ENCODE data around the gene GNG7. TPM values are rescaled to one million over a fixed set of nuclear protein-coding genes. Genes with fewer than 3 reads are reported as not detected.

Gene GNG7
- total RNA-seq, 2 donors from 2014 or later = 5.7 to 12.9 TPM

DNA sequence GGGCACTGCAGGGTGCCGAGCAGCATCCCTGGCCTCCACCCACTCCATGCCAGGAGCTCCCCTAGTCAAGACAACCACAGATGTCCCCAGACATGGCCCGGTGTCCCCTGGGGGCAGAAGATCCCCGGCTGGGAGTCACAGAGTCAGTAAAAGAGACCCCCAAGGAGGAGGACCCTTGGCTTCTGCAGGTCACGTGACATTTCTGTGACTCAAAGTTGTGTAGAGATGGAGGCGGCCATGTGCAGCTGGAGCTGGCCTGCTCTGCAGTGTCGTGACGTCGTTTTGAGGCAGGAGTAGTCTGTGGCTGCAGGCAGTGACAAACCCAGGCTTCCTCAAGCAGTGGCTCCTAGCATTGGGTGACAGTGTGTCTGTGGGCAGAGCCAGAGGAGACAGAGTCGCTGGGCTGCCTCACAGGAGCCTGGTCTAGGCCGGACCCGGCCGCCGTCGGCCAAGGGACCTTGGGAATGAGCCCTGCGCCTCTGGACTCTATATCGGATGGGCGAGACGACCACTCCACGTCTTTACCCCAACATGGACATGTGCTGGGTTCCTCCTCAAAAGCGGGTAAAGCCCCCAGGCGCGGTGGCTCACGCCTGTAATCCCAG lies 26.4 kb upstream of the GNG7 start:
- intact Hi-C loops (cut with DNase I) = no loop called here
- H3K27me3 ChIP-seq = no peaks in the 10 kb centered on the region
- no peak overlapping the region for H3K4me3 ChIP-seq
- no peak for ATAC-seq
- 82 to 85% methylated on average over 15 to 23 of the region's 23 CpGs for WGBS, 2 donors
- no peaks in the 10 kb centered on the region for H3K36me3 ChIP-seq (replicated peaks in 1 of 2; ENCODE audit: insufficient read depth in 1 of 2, low read depth in 2 of 2)
- H3K4me1 ChIP-seq = no peaks in the 10 kb centered on the region
- TF ChIP-seq POLR2A (IDR thresholded peaks at IDR 0.05) (no peak), CTCF (IDR thresholded peaks at IDR 0.05) (no peak)
- no peak overlapping the region for H3K27ac ChIP-seq
- no peak for DNase-seq
- H3K9me3 ChIP-seq = no peaks in the 10 kb centered on the region

DNA sequence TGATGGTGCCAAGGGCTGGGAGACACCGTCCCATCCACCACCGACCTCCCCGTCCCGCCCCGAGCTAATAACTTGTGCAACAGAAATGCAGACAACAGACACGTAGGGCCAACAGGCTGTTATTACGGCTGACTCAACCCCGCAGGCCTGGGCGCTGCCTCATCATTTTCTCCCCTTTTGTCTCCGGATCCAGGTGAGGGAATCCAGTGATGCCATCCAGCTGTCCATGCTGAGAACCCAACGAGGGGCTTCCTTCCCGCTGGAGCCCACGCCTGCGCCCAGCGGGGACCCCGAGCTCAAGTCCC lies 25.1 kb upstream of the GNG7 start:
- Histone ChIP-seq H3K27ac (no peak overlapping the region), H3K27me3 (no peaks in the 10 kb centered on the region), H3K36me3 (replicated peaks in 1 of 2; ENCODE audit: insufficient read depth in 1 of 2, low read depth in 2 of 2) (no peaks in the 10 kb centered on the region), H3K4me1 (no peaks in the 10 kb centered on the region), H3K4me3 (no peak overlapping the region), H3K9me3 (no peaks in the 10 kb centered on the region)
- ATAC-seq (no peak), DNase-seq (no peak)
- intact Hi-C loops (cut with DNase I) = no loop called here
- TF ChIP-seq CTCF (IDR thresholded peaks at IDR 0.05) (no peak), POLR2A (IDR thresholded peaks at IDR 0.05) (no peak)
- WGBS, 2 donors = 79 to 81% methylated on average over 11 to 14 of the region's 16 CpGs

- Histone ChIP-seq H3K36me3 (replicated peaks in 1 of 2; ENCODE audit: insufficient read depth in 1 of 2, low read depth in 2 of 2) (no peaks in the 10 kb centered on the region), H3K27ac (no peak overlapping the region), H3K27me3 (no peaks in the 10 kb centered on the region), H3K9me3 (no peaks in the 10 kb centered on the region), H3K4me3 (no peak overlapping the region), H3K4me1 (no peaks in the 10 kb centered on the region)
- WGBS, 2 donors = 31 to 56% methylated on average over 12 to 26 of the region's 26 CpGs
- ATAC-seq (no peak), DNase-seq (no peak)
- intact Hi-C loops (cut with DNase I) = no loop called here
- TF ChIP-seq POLR2A (IDR thresholded peaks at IDR 0.05) (no peak), CTCF (IDR thresholded peaks at IDR 0.05) (no peak)
These were observed 24.6 kb upstream of the GNG7 start for GRCh38 chr19:2726904-2727639.

DNA sequence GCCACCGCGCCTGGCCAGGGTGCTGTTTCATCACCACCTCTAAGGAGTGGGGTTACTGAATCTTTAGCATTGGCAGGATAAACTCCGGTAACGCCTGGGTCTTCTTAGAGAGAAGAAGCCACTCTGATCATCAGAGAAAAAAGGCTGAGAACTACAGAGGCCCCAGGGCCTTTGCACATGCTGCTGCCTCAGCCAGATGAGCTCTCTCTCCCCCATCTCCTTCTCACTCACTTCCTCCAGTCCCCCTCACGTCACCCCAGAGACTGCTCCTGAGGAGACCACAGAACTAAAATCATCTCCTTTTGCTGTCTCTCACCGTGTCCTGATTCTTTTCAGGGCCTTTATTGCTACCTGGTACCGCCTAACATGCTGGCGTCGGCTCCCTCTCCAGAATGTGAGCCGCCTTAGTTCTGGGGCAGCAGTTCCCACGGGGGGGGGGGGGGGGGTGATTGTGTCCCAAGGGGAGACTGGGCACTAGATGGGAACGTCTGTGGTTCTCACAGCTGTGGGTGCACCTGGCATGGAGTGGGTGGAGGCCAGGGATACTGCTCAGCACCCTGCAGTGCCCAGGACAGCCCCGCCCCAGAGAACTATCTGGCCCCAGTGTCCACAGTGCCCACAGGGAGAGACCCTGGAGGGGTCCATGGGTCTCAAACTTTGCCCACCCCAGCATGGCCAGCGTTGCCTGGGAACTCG lies 23.8 kb upstream of the GNG7 start:
- H3K4me3 ChIP-seq = no peak overlapping the region
- no peak overlapping the region for H3K27ac ChIP-seq
- intact Hi-C loops (cut with DNase I) = no loop called here
- no peaks in the 10 kb centered on the region for H3K36me3 ChIP-seq (replicated peaks in 1 of 2; ENCODE audit: insufficient read depth in 1 of 2, low read depth in 2 of 2)
- H3K27me3 ChIP-seq = no peaks in the 10 kb centered on the region
- ATAC-seq (no peak), DNase-seq (peak in 2 of 4 donors; percentile 69 to 76)
- peaks cover 3% of the 10 kb centered on the region for H3K4me1 ChIP-seq
- no peak for TF ChIP-seq POLR2A (IDR thresholded peaks at IDR 0.05)
- no peak for TF ChIP-seq CTCF (IDR thresholded peaks at IDR 0.05)
- no peaks in the 10 kb centered on the region for H3K9me3 ChIP-seq
- 39 to 41% methylated on average over 9 to 15 of the region's 15 CpGs for WGBS, 2 donors
